Breast epithelium (tissue), 4 donors: Measurements from ENCODE around the gene TTC22. TPM values are rescaled to one million over a fixed set of nuclear protein-coding genes. Genes with fewer than 3 reads are reported as not detected.

ENCODE experiments used
- DNase-seq, 2 donors: peaks; one replicate each; pipeline ENCODE4 v3.0.0-alpha.2; 2019; ENCODE audit warnings: low spot score in 2 of 2
- H3K27ac ChIP-seq, 2 donors: fragments of 200-600 bp; sonication (generic) in 1 of 2; one replicate each; pipeline ENCODE4 v1.5.1; 2016 to 2019; ENCODE audit warnings: mild to moderate bottlenecking in 1 of 2
- H3K27me3 ChIP-seq, 2 donors: fragments of 200-600 bp; sonication (generic) in 1 of 2; one replicate each; pipeline versions ENCODE4 v1.5.1 to v1.6.0; 2017 to 2019; ENCODE audit warnings: control low read depth in 1 of 2, mild to moderate bottlenecking in 1 of 2
- H3K36me3 ChIP-seq: fragments of 200-600 bp; one replicate; pipeline ENCODE4 v1.5.1; 2019
- H3K4me1 ChIP-seq, 2 donors: fragments of 200-600 bp; sonication (generic); one replicate each; pipeline ENCODE4 v1.5.1; 2016 to 2019; ENCODE audit warnings: control low read depth in 1 of 2
- H3K4me3 ChIP-seq, 3 donors: fragments of 200-600 bp; sonication (generic); 1 replicate in 2 of 3; 2 replicates in 1 of 3; pipeline ENCODE4 v1.5.1; 2016 to 2019; ENCODE audit warnings: mild to moderate bottlenecking in 3 of 3, moderate library complexity in 2 of 3
- H3K9me3 ChIP-seq, 2 donors: fragments of 200-600 bp; sonication (generic) in 1 of 2; one replicate each; pipeline ENCODE4 v1.5.1; 2016 to 2019; ENCODE audit warnings: control low read depth in 1 of 2
- CTCF ChIP-seq, 3 donors: fragments of 450-650 bp; IDR thresholded peaks; one replicate each; pipeline ENCODE4 v1.5.1; 2016 to 2017; ENCODE audit warnings: antibody characterized with exemption in 3 of 3, mild to moderate bottlenecking in 3 of 3, moderate library complexity in 3 of 3
- POLR2A ChIP-seq: fragments of 450-650 bp; IDR thresholded peaks from one replicate; pipeline ENCODE4 v1.6.1; 2016; ENCODE audit warnings: antibody characterized with exemption, mild to moderate bottlenecking, moderate library complexity
- POLR2AphosphoS5 ChIP-seq, 3 donors: sonication (generic); formaldehyde crosslinking; IDR thresholded peaks; one replicate each; pipeline ENCODE4 v1.6.1; 2017; ENCODE audit warnings: antibody characterized with exemption in 3 of 3
- intact Hi-C: fragments of 100-400 bp; cut with DNase I; formaldehyde crosslinking; loops from one replicate; pipeline ENCODE4 v1.15.1; 2023; ENCODE audit warnings: low total_unique reads
- total RNA-seq, 3 donors: library from RNA; depleted of rRNA; stranded (reverse); fragments of >200 nt; gene quantifications; one replicate each; pipeline ENCODE4 v1.1.0, GENCODE V29; 2016

The TTC22 gene
- total RNA-seq, 3 donors from 2014 or later, result 0.32 to 15.8 (median 7.9) TPM

GRCh38 chr1:54815086-54815876 lies 14.2 kb upstream of the TTC22 start:
- Histone ChIP-seq H3K4me1 (no peaks in the 10 kb centered on the region), H3K27me3 (no peaks in the 10 kb centered on the region), H3K36me3 (no peaks in the 10 kb centered on the region), H3K27ac (no peak overlapping the region), H3K9me3 (no peaks in the 10 kb centered on the region), H3K4me3 (no peak overlapping the region)
- intact Hi-C loops, result no loop called here
- peak in 1 of 2 donors; percentile 18 for DNase-seq
- TF ChIP-seq POLR2AphosphoS5 (IDR thresholded peaks at IDR 0.05), result no peak
- TF ChIP-seq CTCF (IDR thresholded peaks at IDR 0.05), result no peak
- TF ChIP-seq POLR2A, result no peak

GRCh38 chr1:54814571-54814970 lies 13.4 kb upstream of the TTC22 start:
- H3K9me3 ChIP-seq, result no peaks in the 10 kb centered on the region
- no peak for TF ChIP-seq CTCF (IDR thresholded peaks at IDR 0.05)
- no peak for TF ChIP-seq POLR2A
- TF ChIP-seq POLR2AphosphoS5 (IDR thresholded peaks at IDR 0.05), result no peak
- H3K27ac ChIP-seq, result no peak overlapping the region
- no peaks in the 10 kb centered on the region for H3K4me1 ChIP-seq
- intact Hi-C loops, result no loop called here
- no peaks in the 10 kb centered on the region for H3K27me3 ChIP-seq
- H3K36me3 ChIP-seq, result no peaks in the 10 kb centered on the region
- peak in 1 of 2 donors; percentile 10 for DNase-seq
- H3K4me3 ChIP-seq, result no peak overlapping the region

- TF ChIP-seq CTCF (IDR thresholded peaks at IDR 0.05), result no peak
- no peak for TF ChIP-seq POLR2AphosphoS5 (IDR thresholded peaks at IDR 0.05)
- TF ChIP-seq POLR2A, result no peak
- H3K27ac ChIP-seq, result no peak overlapping the region
- no peaks in the 10 kb centered on the region for H3K9me3 ChIP-seq
- H3K4me1 ChIP-seq, result no peaks in the 10 kb centered on the region
- peak in 1 of 2 donors; percentile 8 for DNase-seq
- H3K4me3 ChIP-seq, result no peak overlapping the region
- no peaks in the 10 kb centered on the region for H3K27me3 ChIP-seq
- H3K36me3 ChIP-seq, result no peaks in the 10 kb centered on the region
- intact Hi-C loops, result no loop called here
Measured at GRCh38 chr1:54814126-54814498, 13.0 kb upstream of the TTC22 start.

GRCh38 chr1:54813485-54814125 lies 12.5 kb upstream of the TTC22 start:
- Histone ChIP-seq H3K27ac (no peak overlapping the region), H3K36me3 (no peaks in the 10 kb centered on the region), H3K9me3 (no peaks in the 10 kb centered on the region), H3K27me3 (no peaks in the 10 kb centered on the region), H3K4me1 (no peaks in the 10 kb centered on the region), H3K4me3 (no peak overlapping the region)
- intact Hi-C loops, result no loop called here
- TF ChIP-seq CTCF (IDR thresholded peaks at IDR 0.05) (no peak), POLR2A (no peak), POLR2AphosphoS5 (IDR thresholded peaks at IDR 0.05) (no peak)
- no peak for DNase-seq

- Histone ChIP-seq H3K36me3 (no peaks in the 10 kb centered on the region), H3K4me3 (no peak overlapping the region), H3K27ac (no peak overlapping the region), H3K4me1 (no peaks in the 10 kb centered on the region), H3K27me3 (no peaks in the 10 kb centered on the region), H3K9me3 (no peaks in the 10 kb centered on the region)
- no peak for TF ChIP-seq CTCF (IDR thresholded peaks at IDR 0.05)
- no peak for TF ChIP-seq POLR2AphosphoS5 (IDR thresholded peaks at IDR 0.05)
- no peak for TF ChIP-seq POLR2A
- intact Hi-C loops, result no loop called here
- peak in 1 of 2 donors; percentile 9 for DNase-seq
Measured at GRCh38 chr1:54812801-54813484, 11.8 kb upstream of the TTC22 start.
